Measurements from ENCODE around the gene UTS2. TPM values are rescaled to one million over a fixed set of nuclear protein-coding genes. Genes with fewer than 3 reads are reported as not detected.

The UTS2 gene
- total RNA-seq, 1 experiment from 2014 or later, result 31.0 TPM

DNA sequence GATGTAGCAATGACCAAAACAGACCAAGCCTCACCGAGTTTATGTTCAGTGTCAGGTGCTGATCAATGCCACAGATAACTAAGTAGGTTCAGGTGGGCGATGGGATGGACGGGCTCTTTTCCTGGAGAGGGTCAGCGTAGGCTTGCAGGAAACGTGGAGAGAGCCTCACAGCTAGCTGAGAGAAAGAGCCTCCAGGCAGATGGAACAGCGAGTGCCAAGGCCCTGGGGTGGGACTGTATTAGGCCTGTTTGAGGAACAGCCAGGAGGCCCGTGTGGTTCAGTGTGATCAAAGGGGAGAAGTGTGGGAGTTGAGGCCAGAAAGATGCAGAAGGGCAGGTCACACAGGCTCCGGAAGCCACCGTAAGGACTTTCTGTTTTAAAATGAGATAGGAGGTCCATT is 7.3 kb upstream of the UTS2 start:
- H3K27me3 ChIP-seq (replicated peaks; ENCODE audit: insufficient read depth, low read depth, low read length, poor library complexity), result no peaks in the 10 kb centered on the region
- DNase-seq (ENCODE audit: low spot score), result no peak
- no peaks in the 10 kb centered on the region for H3K36me3 ChIP-seq (ENCODE audit: insufficient read depth, low read length, poor library complexity, severe bottlenecking)
- peaks cover 22% of the 10 kb centered on the region for H3K4me1 ChIP-seq (ENCODE audit: insufficient read depth, low read length, poor library complexity, severe bottlenecking)
- BruUV-seq (replicated peaks), result no TSS peak
- H3K4me3 ChIP-seq (ENCODE audit: low read depth, low read length, poor library complexity, severe bottlenecking), result no peak overlapping the region
- CTCF ChIA-PET, result no interaction called here
- no peak overlapping the region for H3K27ac ChIP-seq (ENCODE audit: low read depth, low read length, poor library complexity, severe bottlenecking)
- intact Hi-C loops (cut with micrococcal nuclease; ENCODE audit: unreplicated experiment), result no loop called here
- TF ChIP-seq EZH2 (IDR thresholded peaks at IDR 0.05; ENCODE audit: borderline replicate concordance, low read depth, low read length, poor library complexity, severe bottlenecking), result no peak
- TF ChIP-seq, protein P1, sequence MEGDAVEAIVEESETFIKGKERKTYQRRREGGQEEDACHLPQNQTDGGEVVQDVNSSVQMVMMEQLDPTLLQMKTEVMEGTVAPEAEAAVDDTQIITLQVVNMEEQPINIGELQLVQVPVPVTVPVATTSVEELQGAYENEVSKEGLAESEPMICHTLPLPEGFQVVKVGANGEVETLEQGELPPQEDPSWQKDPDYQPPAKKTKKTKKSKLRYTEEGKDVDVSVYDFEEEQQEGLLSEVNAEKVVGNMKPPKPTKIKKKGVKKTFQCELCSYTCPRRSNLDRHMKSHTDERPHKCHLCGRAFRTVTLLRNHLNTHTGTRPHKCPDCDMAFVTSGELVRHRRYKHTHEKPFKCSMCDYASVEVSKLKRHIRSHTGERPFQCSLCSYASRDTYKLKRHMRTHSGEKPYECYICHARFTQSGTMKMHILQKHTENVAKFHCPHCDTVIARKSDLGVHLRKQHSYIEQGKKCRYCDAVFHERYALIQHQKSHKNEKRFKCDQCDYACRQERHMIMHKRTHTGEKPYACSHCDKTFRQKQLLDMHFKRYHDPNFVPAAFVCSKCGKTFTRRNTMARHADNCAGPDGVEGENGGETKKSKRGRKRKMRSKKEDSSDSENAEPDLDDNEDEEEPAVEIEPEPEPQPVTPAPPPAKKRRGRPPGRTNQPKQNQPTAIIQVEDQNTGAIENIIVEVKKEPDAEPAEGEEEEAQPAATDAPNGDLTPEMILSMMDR (conservative IDR thresholded peaks at IDR 0.05; ENCODE audit: low read depth, low read length), result no peak
- H3K9me3 ChIP-seq (ENCODE audit: low read depth, low read length, poor library complexity, severe bottlenecking), result no peaks in the 10 kb centered on the region
- POLR2A ChIA-PET (ENCODE audit: low non-redundant PET), result no interaction called here

DNA sequence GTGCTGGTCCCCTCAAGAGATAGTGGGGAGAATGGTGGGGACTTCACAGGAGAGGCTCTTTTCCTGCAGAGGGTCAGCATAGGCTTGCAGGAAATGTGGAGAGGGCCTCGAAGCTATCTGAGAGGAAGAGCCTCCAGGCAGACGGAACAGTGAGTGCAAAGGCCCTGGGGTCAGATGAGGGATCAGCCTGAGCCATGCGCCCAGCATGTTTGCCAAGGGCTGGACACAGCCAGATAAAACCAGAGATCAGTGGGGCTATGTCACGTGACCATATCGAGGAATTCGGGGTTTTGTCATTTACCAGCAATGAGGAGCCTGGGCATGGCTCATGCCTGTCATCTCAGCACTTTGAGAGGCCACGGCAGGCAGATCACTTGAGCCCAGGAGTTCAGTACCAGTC is 6.5 kb upstream of the UTS2 start:
- no peak overlapping the region for H3K4me3 ChIP-seq (ENCODE audit: low read depth, low read length, poor library complexity, severe bottlenecking)
- no peak for DNase-seq (ENCODE audit: low spot score)
- H3K4me1 ChIP-seq (ENCODE audit: insufficient read depth, low read length, poor library complexity, severe bottlenecking), result peaks cover 22% of the 10 kb centered on the region
- no peaks in the 10 kb centered on the region for H3K36me3 ChIP-seq (ENCODE audit: insufficient read depth, low read length, poor library complexity, severe bottlenecking)
- H3K27me3 ChIP-seq (replicated peaks; ENCODE audit: insufficient read depth, low read depth, low read length, poor library complexity), result no peaks in the 10 kb centered on the region
- ChIA-PET POLR2A (ENCODE audit: low non-redundant PET) (no interaction called here), CTCF (no interaction called here)
- no TSS peak for BruUV-seq (replicated peaks)
- no peaks in the 10 kb centered on the region for H3K9me3 ChIP-seq (ENCODE audit: low read depth, low read length, poor library complexity, severe bottlenecking)
- intact Hi-C loops (cut with micrococcal nuclease; ENCODE audit: unreplicated experiment), result loop anchor here (5.0 kb wide), 1 partner anchor 743 kb away; no protein-coding TSS in a partner anchor
- no peak for TF ChIP-seq EZH2 (IDR thresholded peaks at IDR 0.05; ENCODE audit: borderline replicate concordance, low read depth, low read length, poor library complexity, severe bottlenecking)
- TF ChIP-seq, protein P1 (conservative IDR thresholded peaks at IDR 0.05; ENCODE audit: low read depth, low read length), result no peak
- H3K27ac ChIP-seq (ENCODE audit: low read depth, low read length, poor library complexity, severe bottlenecking), result no peak overlapping the region

DNA sequence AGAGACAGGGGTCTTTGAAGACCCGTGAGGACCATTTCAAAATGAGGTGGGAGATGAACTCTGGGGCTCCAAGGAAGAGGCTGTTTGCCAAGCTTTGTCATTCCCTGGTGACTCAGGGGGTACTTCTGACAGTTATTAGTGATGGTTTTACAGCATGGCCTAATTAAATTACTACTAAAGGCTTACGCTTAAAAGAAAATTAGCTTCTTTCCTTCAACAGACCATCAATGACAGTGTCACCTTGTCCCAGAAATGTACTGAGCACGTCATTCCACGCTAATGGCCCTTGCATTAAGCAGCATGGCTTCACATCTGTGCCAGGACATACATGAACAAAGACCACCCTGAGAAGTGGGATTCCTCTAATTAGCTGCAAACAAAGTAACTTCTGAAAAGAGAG is 5.1 kb upstream of the UTS2 start:
- no TSS peak for BruUV-seq (replicated peaks)
- Histone ChIP-seq H3K27me3 (replicated peaks; ENCODE audit: insufficient read depth, low read depth, low read length, poor library complexity) (no peaks in the 10 kb centered on the region), H3K4me1 (ENCODE audit: insufficient read depth, low read length, poor library complexity, severe bottlenecking) (peaks cover 37% of the 10 kb centered on the region), H3K9me3 (ENCODE audit: low read depth, low read length, poor library complexity, severe bottlenecking) (no peaks in the 10 kb centered on the region), H3K4me3 (ENCODE audit: low read depth, low read length, poor library complexity, severe bottlenecking) (no peak overlapping the region), H3K36me3 (ENCODE audit: insufficient read depth, low read length, poor library complexity, severe bottlenecking) (no peaks in the 10 kb centered on the region), H3K27ac (ENCODE audit: low read depth, low read length, poor library complexity, severe bottlenecking) (peak overlapping the region; percentile 23)
- ChIA-PET POLR2A (ENCODE audit: low non-redundant PET) (interaction anchor here (0.7 kb wide), 2 partner anchors 199 to 566 kb away, joined by 3 to 9 read pairs; no protein-coding TSS in a partner anchor), CTCF (interaction anchor here (0.5 kb wide), 1 partner anchor 39 kb away, joined by 6 read pairs; no protein-coding TSS in a partner anchor)
- TF ChIP-seq EZH2 (IDR thresholded peaks at IDR 0.05; ENCODE audit: borderline replicate concordance, low read depth, low read length, poor library complexity, severe bottlenecking), result no peak
- TF ChIP-seq, protein P1 (conservative IDR thresholded peaks at IDR 0.05; ENCODE audit: low read depth, low read length), result no peak
- intact Hi-C loops (cut with micrococcal nuclease; ENCODE audit: unreplicated experiment), result loop anchor here (5.0 kb wide), 1 partner anchor 744 kb away; no protein-coding TSS in a partner anchor
- peak; percentile 72 for DNase-seq (ENCODE audit: low spot score)

Measured in A673 (cell line).